ENCODE results near the gene FOXF1.

The FOXF1 gene

GRCh38 chr16:86492267-86492960, 17.9 kb upstream of the FOXF1 start:
- no peak for DNase-seq (ENCODE audit: low read depth, low spot score)
- H3K27ac ChIP-seq, result no peak overlapping the region

- H3K27ac ChIP-seq, result no peak overlapping the region
- DNase-seq (ENCODE audit: low read depth, low spot score), result no peak
These were observed 17.2 kb upstream of the FOXF1 start for GRCh38 chr16:86492961-86493629.

- DNase-seq (ENCODE audit: low read depth, low spot score), result no peak
- H3K27ac ChIP-seq, result no peak overlapping the region
These were observed 16.2 kb upstream of the FOXF1 start for GRCh38 chr16:86494039-86494564.

- DNase-seq (ENCODE audit: low read depth, low spot score), result no peak
- no peak overlapping the region for H3K27ac ChIP-seq
These were observed 15.6 kb upstream of the FOXF1 start for GRCh38 chr16:86494565-86495356.

- no peak overlapping the region for H3K27ac ChIP-seq
- no peak for DNase-seq (ENCODE audit: low read depth, low spot score)
These were observed 15.0 kb upstream of the FOXF1 start for GRCh38 chr16:86495357-86495701.

- H3K27ac ChIP-seq, result no peak overlapping the region
- DNase-seq (ENCODE audit: low read depth, low spot score), result no peak
These were observed 14.5 kb upstream of the FOXF1 start for GRCh38 chr16:86495756-86496261.

GRCh38 chr16:86496262-86496928, 13.9 kb upstream of the FOXF1 start:
- DNase-seq (ENCODE audit: low read depth, low spot score), result no peak
- H3K27ac ChIP-seq, result no peak overlapping the region

GRCh38 chr16:86496929-86497461, 13.3 kb upstream of the FOXF1 start:
- DNase-seq (ENCODE audit: low read depth, low spot score), result no peak

GRCh38 chr16:86497551-86498021, 12.7 kb upstream of the FOXF1 start:
- H3K27ac ChIP-seq, result no peak overlapping the region
- DNase-seq (ENCODE audit: low read depth, low spot score), result no peak

More at GRCh38 chr16:86496929-86497461, 13.3 kb upstream of the FOXF1 start:
- no peak overlapping the region for H3K27ac ChIP-seq

- no peak for DNase-seq (ENCODE audit: low read depth, low spot score)
- H3K27ac ChIP-seq, result no peak overlapping the region
These were observed 12.1 kb upstream of the FOXF1 start for GRCh38 chr16:86498155-86498670.

- no peak for DNase-seq (ENCODE audit: low read depth, low spot score)
- H3K27ac ChIP-seq, result no peak overlapping the region
These were observed 11.5 kb upstream of the FOXF1 start for GRCh38 chr16:86498671-86499439.

GRCh38 chr16:86499440-86499786, 10.9 kb upstream of the FOXF1 start:
- no peak for DNase-seq (ENCODE audit: low read depth, low spot score)
- H3K27ac ChIP-seq, result no peak overlapping the region

- no peak overlapping the region for H3K27ac ChIP-seq
- no peak for DNase-seq (ENCODE audit: low read depth, low spot score)
These were observed 10.2 kb upstream of the FOXF1 start for GRCh38 chr16:86499889-86500707.

GRCh38 chr16:86500708-86501510, 9.4 kb upstream of the FOXF1 start:
- no peak for DNase-seq (ENCODE audit: low read depth, low spot score)
- no peak overlapping the region for H3K27ac ChIP-seq

- no peak overlapping the region for H3K27ac ChIP-seq
- no peak for DNase-seq (ENCODE audit: low read depth, low spot score)
These were observed 8.1 kb upstream of the FOXF1 start for GRCh38 chr16:86501989-86502855.

Data from epithelial cell of prostate (primary cell).